Ovary (tissue), 9 donors: ENCODE results near the gene EYA4. TPM values are rescaled to one million over a fixed set of nuclear protein-coding genes. Genes with fewer than 3 reads are reported as not detected.

Source experiments
- DNase-seq, 5 donors: peaks; one replicate each; pipeline ENCODE4 v3.0.0-alpha.2; 2019 to 2020
- H3K27ac ChIP-seq, 2 donors: fragments of 200-600 bp; one replicate each; pipeline versions ENCODE4 v1.5.1 to v1.8.0; 2019 to 2022
- H3K27me3 ChIP-seq: fragments of 200-600 bp; one replicate; pipeline ENCODE4 v1.8.0; 2022
- H3K36me3 ChIP-seq: fragments of 200-600 bp; sonication (generic); one replicate; pipeline ENCODE4 v1.5.1; 2019
- H3K4me1 ChIP-seq: one replicate; pipeline ENCODE4 v1.8.1; 2013; ENCODE audit warnings: mild to moderate bottlenecking, moderate library complexity; ENCODE audit not compliant: insufficient read depth
- H3K4me3 ChIP-seq: fragments of 200-600 bp; sonication (generic); one replicate; pipeline ENCODE4 v1.5.1; 2017
- H3K9me3 ChIP-seq, 2 donors: fragments of 200-600 bp in 1 of 2; sonication (generic) in 1 of 2; one replicate each; pipeline versions ENCODE4 v1.5.1 to v1.8.1; 2013 to 2019; ENCODE audit warnings: mild to moderate bottlenecking in 1 of 2, moderate library complexity in 1 of 2
- EP300 ChIP-seq: sonication (generic); formaldehyde crosslinking; IDR thresholded peaks from one replicate; pipeline ENCODE4 v1.6.1; 2017; ENCODE audit warnings: antibody characterized with exemption
- POLR2A ChIP-seq: fragments of 450-650 bp; IDR thresholded peaks from one replicate; pipeline ENCODE4 v1.6.1; 2017; ENCODE audit warnings: antibody characterized with exemption, mild to moderate bottlenecking, moderate library complexity
- WGBS, 3 donors: extraction: QIAGEN DNeasy Blood & Tissue Kit in 1 of 3; methylation state at CpG; one replicate each; pipeline versions ENCODE4 v1.1.5 to v1.1.7; 2013 to 2017; 5-methylcytosine and 5-hydroxymethylcytosine counted together
- intact Hi-C, 4 donors: fragments of 100-400 bp; cut with DNase I; formaldehyde crosslinking; loops; one replicate each; pipeline versions ENCODE4 v1.11.0 to v1.15.1; 2022 to 2023
- polyA plus RNA-seq, 2 donors: library from polyadenylated mRNA; stranded (reverse); fragments of 200-250 nt in 1 of 2; fragments of 350-450 nt in 1 of 2; fragmentation: Illumina TruSeq in 1 of 2; extraction: RNeasy Lipid Tissue Mini Kit (QIAGEN cat#74804) in 1 of 2; gene quantifications; one replicate each; pipeline ENCODE4 v1.2.3, GENCODE V29; 2013 to 2014
- total RNA-seq, 7 donors: library from RNA; depleted of rRNA in 2 of 7; stranded (reverse); fragments of >200 nt in 2 of 7; fragmentation: NEBNext Ultra II Directional in 3 of 7; extraction: Animal tissue kit (Norgen Biotek cat#: 25700) in 3 of 7; gene quantifications; one replicate each; pipeline versions ENCODE4 v1.1.0 to v1.2.4, GENCODE V29; 2016 to 2023
- TF ChIP-seq, protein P1 (sequence below), 3 donors: fragments of 450-650 bp in 2 of 3; fragments of 200-600 bp in 1 of 3; IDR thresholded peaks; one replicate each; pipeline versions ENCODE4 v1.5.1 to v1.8.0; 2016 to 2022; ENCODE audit warnings: antibody characterized with exemption in 3 of 3, mild to moderate bottlenecking in 1 of 3
- donor health status: DM: no; HTN: no; CAD: no; lungs with moderate emphysema.
- donor health status: DM: no; HTN: no; CAD: no.
- donor health status: Bipolar disorder and iron deficiency.
- donor health status: DM: yes; HTN: yes; CAD: no.
- donor health status: DM: no; HTN: no; CAD: no.
- donor health status: DM: yes; HTN: yes; CAD: no.

Gene EYA4
- total and polyA plus RNA-seq, 9 donors: 0.08 to 17.8 (median 2.0) TPM

DNA sequence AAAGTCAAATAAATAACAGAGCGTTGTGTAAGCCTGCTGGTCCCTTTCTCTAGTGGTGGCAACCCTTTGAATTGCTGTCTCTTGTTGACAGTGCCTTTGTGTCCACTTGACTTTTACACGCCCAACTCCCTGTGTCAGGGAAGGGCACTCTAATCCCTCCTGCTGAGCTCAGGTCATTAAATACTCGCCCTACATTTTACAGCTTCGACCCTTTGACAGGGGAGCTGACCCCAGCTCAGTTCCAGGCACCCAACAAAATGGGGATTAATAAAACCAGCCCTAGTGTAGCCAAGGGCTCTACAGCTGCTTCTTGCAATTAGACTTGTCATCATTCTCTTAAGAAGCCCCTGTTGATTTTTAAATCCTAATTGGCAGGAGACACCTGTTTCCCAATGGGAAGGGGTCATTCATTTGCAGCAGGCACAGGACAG, 308.2 kb downstream of the EYA4 start:
- Histone ChIP-seq H3K4me1 (peaks cover 5% of the 10 kb centered on the region), H3K4me3 (no peak overlapping the region), H3K27ac (no peak overlapping the region), H3K9me3 (no peaks in the 10 kb centered on the region), H3K27me3 (no peaks in the 10 kb centered on the region), H3K36me3 (no peaks in the 10 kb centered on the region)
- 72 to 83% (median 83%) methylated on average over 4 of the region's 4 CpGs for WGBS, 3 donors
- TF ChIP-seq EP300 (no peak), POLR2A (no peak)
- TF ChIP-seq, protein P1, sequence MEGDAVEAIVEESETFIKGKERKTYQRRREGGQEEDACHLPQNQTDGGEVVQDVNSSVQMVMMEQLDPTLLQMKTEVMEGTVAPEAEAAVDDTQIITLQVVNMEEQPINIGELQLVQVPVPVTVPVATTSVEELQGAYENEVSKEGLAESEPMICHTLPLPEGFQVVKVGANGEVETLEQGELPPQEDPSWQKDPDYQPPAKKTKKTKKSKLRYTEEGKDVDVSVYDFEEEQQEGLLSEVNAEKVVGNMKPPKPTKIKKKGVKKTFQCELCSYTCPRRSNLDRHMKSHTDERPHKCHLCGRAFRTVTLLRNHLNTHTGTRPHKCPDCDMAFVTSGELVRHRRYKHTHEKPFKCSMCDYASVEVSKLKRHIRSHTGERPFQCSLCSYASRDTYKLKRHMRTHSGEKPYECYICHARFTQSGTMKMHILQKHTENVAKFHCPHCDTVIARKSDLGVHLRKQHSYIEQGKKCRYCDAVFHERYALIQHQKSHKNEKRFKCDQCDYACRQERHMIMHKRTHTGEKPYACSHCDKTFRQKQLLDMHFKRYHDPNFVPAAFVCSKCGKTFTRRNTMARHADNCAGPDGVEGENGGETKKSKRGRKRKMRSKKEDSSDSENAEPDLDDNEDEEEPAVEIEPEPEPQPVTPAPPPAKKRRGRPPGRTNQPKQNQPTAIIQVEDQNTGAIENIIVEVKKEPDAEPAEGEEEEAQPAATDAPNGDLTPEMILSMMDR (IDR thresholded peaks at IDR 0.05): no peak
- DNase-seq: no peak
- intact Hi-C loops: no loop called here

DNA sequence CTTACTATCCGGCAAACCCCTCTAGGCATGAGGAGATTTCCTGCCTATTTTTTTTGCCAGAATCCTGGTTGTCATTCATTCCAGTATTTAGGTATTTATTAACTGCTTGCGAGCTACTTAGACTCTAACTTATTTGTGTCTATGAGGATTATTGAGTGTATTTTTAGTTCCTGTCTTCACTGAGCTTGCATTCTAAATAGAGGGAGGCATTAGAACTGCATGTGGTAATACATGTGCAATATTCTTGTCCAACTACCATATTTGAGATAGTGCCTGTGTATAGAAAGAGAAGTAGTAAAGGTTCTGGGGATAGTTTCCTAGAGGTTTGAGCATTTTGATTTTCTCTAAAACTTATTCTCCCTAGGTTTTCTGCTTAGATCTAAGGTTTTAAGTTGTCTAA, 308.9 kb downstream of the EYA4 start:
- 78 to 87% (median 80%) methylated on average over 2 of the region's 2 CpGs for WGBS, 3 donors
- H3K36me3 ChIP-seq: no peaks in the 10 kb centered on the region
- no peaks in the 10 kb centered on the region for H3K9me3 ChIP-seq
- intact Hi-C loops: loop anchor here in 1 of 4 donors (10.0 kb wide), 1 partner anchor 545 kb away; no protein-coding TSS in a partner anchor
- H3K4me3 ChIP-seq: no peak overlapping the region
- no peak overlapping the region for H3K27ac ChIP-seq
- TF ChIP-seq POLR2A (no peak), EP300 (no peak)
- TF ChIP-seq, protein P1 (IDR thresholded peaks at IDR 0.05): no peak
- H3K27me3 ChIP-seq: no peaks in the 10 kb centered on the region
- DNase-seq: no peak
- H3K4me1 ChIP-seq: peaks cover 5% of the 10 kb centered on the region

DNA sequence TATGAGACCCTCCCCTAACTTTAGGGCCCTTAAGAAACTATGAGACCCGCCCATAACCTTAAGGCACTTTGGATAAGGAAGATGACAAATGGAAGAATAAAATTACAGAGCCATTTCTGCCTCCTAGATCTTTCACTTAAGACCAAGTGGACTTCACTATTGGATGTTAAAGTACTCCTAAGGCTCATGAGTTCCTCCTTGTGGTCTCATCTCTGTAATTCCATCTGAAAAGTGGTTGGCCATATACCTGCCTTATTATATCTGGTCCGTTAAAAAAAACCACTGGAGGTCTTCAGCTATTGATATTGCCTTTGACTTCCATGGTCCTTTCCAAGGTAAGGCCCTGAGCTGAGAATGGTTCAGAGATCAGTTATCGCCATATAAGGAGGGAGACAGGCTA, 310.3 kb downstream of the EYA4 start:
- Histone ChIP-seq H3K4me3 (no peak overlapping the region), H3K4me1 (peaks cover 5% of the 10 kb centered on the region), H3K27me3 (no peaks in the 10 kb centered on the region), H3K36me3 (no peaks in the 10 kb centered on the region), H3K9me3 (no peaks in the 10 kb centered on the region), H3K27ac (peak overlapping the region in 1 of 2 donors; percentile 3)
- intact Hi-C loops: loop anchor here in 1 of 4 donors (10.0 kb wide), 1 partner anchor 543 kb away; no protein-coding TSS in a partner anchor
- WGBS, 3 donors: 70 to 80% (median 77%) methylated on average over 3 of the region's 3 CpGs
- no peak for DNase-seq
- TF ChIP-seq, protein P1 (IDR thresholded peaks at IDR 0.05): no peak
- no peak for TF ChIP-seq POLR2A
- no peak for TF ChIP-seq EP300

DNA sequence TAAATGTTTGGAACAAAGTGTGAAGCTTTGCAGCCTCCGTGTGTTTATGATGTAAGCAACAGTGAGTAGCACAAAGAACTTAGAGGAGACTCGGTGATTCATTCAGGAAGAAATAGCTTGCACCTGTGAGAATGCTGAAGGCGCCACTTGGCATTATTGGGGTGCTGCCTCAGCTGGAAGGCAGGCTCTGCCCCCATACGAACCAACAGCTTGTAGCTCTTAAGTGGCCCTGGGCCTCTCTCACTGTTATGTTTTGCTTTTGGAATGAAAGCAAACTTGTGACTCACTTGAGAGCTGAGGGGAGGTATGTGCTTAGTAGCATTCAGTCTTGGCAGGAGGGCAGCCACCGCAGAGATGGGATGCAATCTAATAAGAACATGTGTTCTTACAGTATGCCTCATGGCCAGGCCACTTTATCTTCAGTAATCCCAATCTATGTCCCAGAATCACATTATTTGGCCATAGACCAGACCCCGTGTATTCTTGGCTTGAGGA, 310.7 kb downstream of the EYA4 start:
- WGBS, 3 donors: 8 to 32% (median 10%) methylated on average over 6 of the region's 6 CpGs
- Histone ChIP-seq H3K36me3 (no peaks in the 10 kb centered on the region), H3K4me3 (no peak overlapping the region), H3K9me3 (no peaks in the 10 kb centered on the region), H3K27me3 (no peaks in the 10 kb centered on the region), H3K4me1 (peaks cover 5% of the 10 kb centered on the region), H3K27ac (peak overlapping the region in 1 of 2 donors; percentile 3)
- intact Hi-C loops: loop anchor here in 1 of 4 donors (10.0 kb wide), 1 partner anchor 543 kb away; no protein-coding TSS in a partner anchor
- DNase-seq: peak; percentile 36 to 64 (median 46)
- TF ChIP-seq EP300: no peak
- TF ChIP-seq POLR2A: no peak
- TF ChIP-seq, protein P1 (IDR thresholded peaks at IDR 0.05): no peak
